Measurements from ENCODE around the gene KNDC1.

DNA sequence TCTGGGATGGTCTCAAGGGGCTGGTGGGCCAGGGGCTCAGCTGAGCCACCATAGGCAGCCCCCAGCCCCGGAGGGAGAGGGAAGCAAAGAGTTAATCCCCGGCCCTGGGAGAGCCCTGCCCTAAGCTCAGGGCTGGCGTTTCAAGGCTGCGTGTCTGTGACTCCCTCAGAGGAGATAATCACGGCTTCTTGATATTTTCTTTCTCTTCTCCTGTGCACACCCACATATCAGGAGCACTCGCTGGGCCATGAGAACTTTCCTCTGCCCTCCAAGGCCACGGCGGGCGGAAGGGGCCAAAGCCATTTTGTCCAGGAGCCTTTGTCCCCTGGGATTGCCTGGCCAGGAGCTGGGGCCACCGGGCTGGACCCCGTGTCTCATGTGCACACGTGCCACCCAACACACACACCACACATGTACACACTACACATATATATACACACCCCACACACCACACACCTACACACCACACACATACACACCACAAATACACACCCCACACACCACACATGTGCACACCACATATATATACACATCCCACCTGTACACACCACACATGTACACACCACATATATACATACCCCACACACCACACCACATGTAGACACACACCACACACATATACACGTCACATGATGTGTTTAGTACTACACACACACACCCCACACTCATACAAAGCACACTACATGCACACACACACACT, 94.6 kb downstream of the KNDC1 start:
- TF ChIP-seq, protein P1, sequence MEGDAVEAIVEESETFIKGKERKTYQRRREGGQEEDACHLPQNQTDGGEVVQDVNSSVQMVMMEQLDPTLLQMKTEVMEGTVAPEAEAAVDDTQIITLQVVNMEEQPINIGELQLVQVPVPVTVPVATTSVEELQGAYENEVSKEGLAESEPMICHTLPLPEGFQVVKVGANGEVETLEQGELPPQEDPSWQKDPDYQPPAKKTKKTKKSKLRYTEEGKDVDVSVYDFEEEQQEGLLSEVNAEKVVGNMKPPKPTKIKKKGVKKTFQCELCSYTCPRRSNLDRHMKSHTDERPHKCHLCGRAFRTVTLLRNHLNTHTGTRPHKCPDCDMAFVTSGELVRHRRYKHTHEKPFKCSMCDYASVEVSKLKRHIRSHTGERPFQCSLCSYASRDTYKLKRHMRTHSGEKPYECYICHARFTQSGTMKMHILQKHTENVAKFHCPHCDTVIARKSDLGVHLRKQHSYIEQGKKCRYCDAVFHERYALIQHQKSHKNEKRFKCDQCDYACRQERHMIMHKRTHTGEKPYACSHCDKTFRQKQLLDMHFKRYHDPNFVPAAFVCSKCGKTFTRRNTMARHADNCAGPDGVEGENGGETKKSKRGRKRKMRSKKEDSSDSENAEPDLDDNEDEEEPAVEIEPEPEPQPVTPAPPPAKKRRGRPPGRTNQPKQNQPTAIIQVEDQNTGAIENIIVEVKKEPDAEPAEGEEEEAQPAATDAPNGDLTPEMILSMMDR (IDR thresholded peaks at IDR 0.05): no peak
- TF ChIP-seq POLR2A (IDR thresholded peaks at IDR 0.05): no peak
